HepG2 (cell line): ENCODE measurements around the gene MDP1. TPM values are rescaled to one million over a fixed set of nuclear protein-coding genes. Genes with fewer than 3 reads are reported as not detected.
A peak's percentile ranks its signal among the peaks of the same experiment; 100 is the strongest.

ENCODE experiments used
- ATAC-seq: fragments of 200-7000 bp; cut with Tn5 transposase; 3 replicates; pipeline ENCODE4 v1.9.1; 2020; ENCODE audit warnings: mild to moderate bottlenecking, moderate library complexity
- BruUV-seq: library from RNA; stranded (reverse); fragments of 400-500 nt; replicated peaks from 2 replicates; lab custom pipeline; 2021; lab: Mats Ljungman, UMichigan
- CTCF ChIA-PET: fragments of 300-600 bp; formaldehyde crosslinking; extraction: SDS; loops from one replicate; lab custom pipeline; 2021; ENCODE audit warnings: low total read pairs, inconsistent platforms, low intra/inter-chr PET ratio; lab: Yijun Ruan, JAX
- POLR2A ChIA-PET: fragments of 350-600 bp; sonication (Branson Sonifier 250); formaldehyde crosslinking; loops from one replicate; lab custom pipeline; 2020; ENCODE audit warnings: antibody characterized with exemption, inconsistent platforms; lab: Yijun Ruan, JAX
- DNase-seq: peaks from one replicate; pipeline ENCODE4 v3.0.0-alpha.2; 2015; ENCODE audit warnings: low spot score
- FAIRE-seq: peaks from 3 replicates; lab custom pipeline; 2011; peaks lifted over from hg19 to GRCh38; lab: Jason Lieb, UNC
- H2AFZ ChIP-seq: one replicate; pipeline ENCODE4 v1.6.1; 2011; ENCODE audit warnings: low read length, inconsistent platforms
- H3K27ac ChIP-seq: fragments of 300-600 bp; 3 replicates; pipeline ENCODE4 v1.8.0; 2011; ENCODE audit warnings: mixed run types, mild to moderate bottlenecking, mixed read lengths, low read length, inconsistent platforms; ENCODE audit not compliant: insufficient read depth; ENCODE audit errors: extremely low read length
- H3K27me3 ChIP-seq, 2 experiments: fragments of 200-600 bp in 1 of 2; 2 replicates in 1 of 2; 3 replicates in 1 of 2; pipeline versions ENCODE4 v1.6.0 to v1.8.0; 2011; ENCODE audit warnings: low read length in 2 of 2, mild to moderate bottlenecking in 2 of 2, moderate library complexity in 2 of 2, inconsistent platforms in 1 of 2; ENCODE audit not compliant: insufficient read depth in 2 of 2, control insufficient read depth in 1 of 2
- H3K36me3 ChIP-seq, 2 experiments: fragments of 200-600 bp in 1 of 2; replicated peaks in 1 of 2; 2 replicates in 1 of 2; 3 replicates in 1 of 2; pipeline versions ENCODE4 v1.5.1 to v1.8.0; 2011; ENCODE audit warnings: low read length in 2 of 2, inconsistent platforms in 1 of 2; ENCODE audit not compliant: insufficient read depth in 2 of 2, control insufficient read depth in 1 of 2
- H3K4me1 ChIP-seq: 2 replicates; pipeline ENCODE4 v1.5.1; 2012; ENCODE audit warnings: low read length, inconsistent platforms; ENCODE audit not compliant: insufficient read depth
- H3K4me2 ChIP-seq: 2 replicates; pipeline ENCODE4 v1.6.0; 2011; ENCODE audit warnings: low read depth, low read length, inconsistent platforms
- H3K4me3 ChIP-seq, 3 experiments: fragments of 200-600 bp in 1 of 3; sonication (generic), shearing (Covaris generic) in 1 of 3; replicated peaks in 1 of 3; 2 replicates each; pipeline ENCODE4 v1.5.1; 2011 to 2016; ENCODE audit warnings: low read length in 3 of 3, inconsistent platforms in 2 of 3, low read depth in 2 of 3, mild to moderate bottlenecking in 2 of 3, control low read depth in 1 of 3, mixed read lengths in 1 of 3; ENCODE audit not compliant: insufficient read depth in 1 of 3
- H3K79me2 ChIP-seq: one replicate; pipeline ENCODE4 v1.6.1; 2011; ENCODE audit warnings: low read length, inconsistent platforms; ENCODE audit not compliant: insufficient read depth
- H3K9ac ChIP-seq: 2 replicates; pipeline ENCODE4 v1.6.0; 2011; ENCODE audit warnings: mild to moderate bottlenecking, low read depth, low read length, inconsistent platforms; ENCODE audit not compliant: insufficient read depth
- H3K9me3 ChIP-seq: 2 replicates; pipeline ENCODE4 v1.5.1; 2012; ENCODE audit warnings: mild to moderate bottlenecking, low read length
- H4K20me1 ChIP-seq: 2 replicates; pipeline ENCODE4 v1.6.0; 2011; ENCODE audit warnings: inconsistent platforms, mild to moderate bottlenecking, low read length, moderate library complexity; ENCODE audit not compliant: insufficient read depth
- IRX3 ChIP-seq: sonication (generic); formaldehyde crosslinking; IDR thresholded peaks from 2 replicates; pipeline ENCODE4 v1.8.1; 2023; ENCODE audit warnings: mild to moderate bottlenecking, low read depth, missing genetic modification reagents, borderline replicate concordance
- NFRKB ChIP-seq: fragments of 450-650 bp; IDR thresholded peaks from 2 replicates; pipeline ENCODE4 v1.6.1; 2017
- RFXANK ChIP-seq: IDR thresholded peaks from 2 replicates; pipeline ENCODE4 v1.6.1; 2016
- RFXAP ChIP-seq: sonication (generic); formaldehyde crosslinking; IDR thresholded peaks from 2 replicates; pipeline ENCODE4 v1.4.0; 2020; ENCODE audit warnings: missing genetic modification reagents, borderline replicate concordance
- SOX13 ChIP-seq, 3 experiments: fragments of 450-650 bp in 1 of 3; sonication (generic) in 1 of 3; formaldehyde crosslinking in 1 of 3; IDR thresholded peaks in 2 of 3; conservative IDR thresholded peaks in 1 of 3; 2 replicates each; pipeline versions ENCODE4 v1.5.0 to v1.6.1; 2016 to 2020; ENCODE audit warnings: antibody characterized with exemption in 1 of 3, mild to moderate bottlenecking in 1 of 3, missing compliant biosample characterization in 1 of 3, missing genetic modification reagents in 1 of 3, moderate library complexity in 1 of 3
- U2AF2 ChIP-seq: fragments of 200-400 bp; formaldehyde crosslinking; IDR thresholded peaks from 2 replicates; pipeline ENCODE4 v1.6.1; 2017; ENCODE audit warnings: low read depth, mild to moderate bottlenecking, low read length
- ZC3H4 ChIP-seq: sonication (generic); formaldehyde crosslinking; IDR thresholded peaks from 2 replicates; pipeline ENCODE4 v1.4.0; 2020; ENCODE audit warnings: missing genetic modification reagents, borderline replicate concordance
- ZNF180 ChIP-seq: sonication (generic); formaldehyde crosslinking; IDR thresholded peaks from 2 replicates; pipeline ENCODE4 v1.4.0; 2020; ENCODE audit warnings: low read depth, missing genetic modification reagents, borderline replicate concordance
- ZNF501 ChIP-seq: sonication (generic); formaldehyde crosslinking; IDR thresholded peaks from 2 replicates; pipeline ENCODE4 v1.5.1; 2020; ENCODE audit warnings: mild to moderate bottlenecking, moderate library complexity, missing genetic modification reagents
- ZNF572 ChIP-seq: sonication (generic); formaldehyde crosslinking; IDR thresholded peaks from 2 replicates; pipeline ENCODE4 v1.5.1; 2020; ENCODE audit warnings: mild to moderate bottlenecking, missing genetic modification reagents
- ZNF660 ChIP-seq: sonication (generic); formaldehyde crosslinking; IDR thresholded peaks from 2 replicates; pipeline ENCODE4 v1.5.1; 2020; ENCODE audit warnings: mild to moderate bottlenecking, low read depth, missing genetic modification reagents, borderline replicate concordance
- ZNF720 ChIP-seq: sonication (generic); formaldehyde crosslinking; IDR thresholded peaks from 2 replicates; pipeline ENCODE4 v1.4.0; 2020; ENCODE audit warnings: missing genetic modification reagents
- ZSCAN31 ChIP-seq: sonication (generic); formaldehyde crosslinking; IDR thresholded peaks from 2 replicates; pipeline ENCODE4 v1.5.0; 2020; ENCODE audit warnings: low read depth, mild to moderate bottlenecking, missing genetic modification reagents
- WGBS: methylation state at CpG from one replicate; pipeline ENCODE4 v1.1.6; 2017; ENCODE audit warnings: low lambda C conversion rate; 5-methylcytosine and 5-hydroxymethylcytosine counted together
- in situ Hi-C: cut with HindIII; loops from 2 replicates; pipeline ENCODE4 v1.10.0; 2017; ENCODE audit warnings: low pct_unique_long_range_greater_than_20kb; ENCODE audit not compliant: extremely low pct_ligation_motif_present
- intact Hi-C: fragments of 100-400 bp; cut with micrococcal nuclease; formaldehyde crosslinking; loops from one replicate; pipeline ENCODE4 v1.10.0; 2022; ENCODE audit not compliant: unreplicated experiment
- polyA plus RNA-seq, 8 experiments: library from polyadenylated mRNA; depleted of rRNA in 3 of 8; stranded (reverse) in 7 of 8; unstranded in 1 of 8; fragments of >200 nt; fragmentation: Illumina TruSeq in 4 of 8; extraction: Trizol in 4 of 8; gene quantifications; 2 replicates each; pipeline versions ENCODE4 v1.2.1 to v1.2.3, GENCODE V29; 2011 to 2016; ENCODE audit warnings: low read depth in 4 of 8, missing spikeins in 1 of 8, mixed read lengths in 1 of 8; ENCODE audit not compliant: insufficient read depth in 1 of 8
- total RNA-seq, 5 experiments: library from RNA; depleted of rRNA; stranded (reverse); fragments of >200 nt; fragmentation: Illumina TruSeq; extraction: Trizol; gene quantifications; 2 replicates each; pipeline ENCODE4 v1.2.3, GENCODE V29; 2016; ENCODE audit warnings: low read depth in 1 of 5
- TF ChIP-seq, protein P1 (sequence below): sonication (generic); formaldehyde crosslinking; IDR thresholded peaks from 2 replicates; pipeline ENCODE4 v1.4.0; 2020; ENCODE audit warnings: missing genetic modification reagents
- TF ChIP-seq, protein P2 (sequence below): sonication (generic); formaldehyde crosslinking; IDR thresholded peaks from 2 replicates; pipeline ENCODE4 v1.4.0; 2020; ENCODE audit warnings: missing genetic modification reagents

Gene MDP1
- total and polyA plus RNA-seq, 2 of the 13 experiments (the other 11 are each of a cell fraction or from before 2014, with no cell fraction given), result 44.1 to 48.7 TPM

DNA sequence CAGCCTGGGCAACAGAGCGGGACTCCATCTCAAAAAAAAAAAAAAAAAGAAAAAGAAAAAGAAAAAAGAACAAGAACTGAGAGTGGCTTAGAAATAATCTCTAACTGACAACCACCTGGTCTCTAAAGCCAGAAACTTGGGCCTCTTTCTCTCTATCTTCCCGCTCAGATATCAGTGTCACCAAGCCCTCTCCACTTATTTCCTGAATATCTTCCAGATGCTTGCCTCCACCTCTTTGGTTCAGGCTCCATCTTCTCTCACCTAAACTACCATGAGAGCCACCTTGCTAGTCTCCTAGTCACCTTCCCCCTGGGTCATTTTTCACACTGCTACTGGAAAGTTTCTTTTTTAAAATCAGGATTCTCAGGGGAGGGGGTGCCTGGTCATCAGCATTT is 18.8 kb downstream of the MDP1 start (continued):
- TF ChIP-seq SOX13 (IDR thresholded peaks at IDR 0.05) (0 out of 2 replicates have a peak, but pooled peaks have one; percentile 22), SOX13 (CRISPR knock-in tag; conservative IDR thresholded peaks at IDR 0.05 in 1 of 2, IDR thresholded peaks at IDR 0.05 in 1 of 2) (no peak), ZNF660 (CRISPR knock-in tag) (no peak), ZC3H4 (CRISPR knock-in tag) (no peak), ZNF720 (no peak), ZNF501 (CRISPR knock-in tag) (0 out of 2 replicates have a peak, but pooled peaks have one; percentile 8), IRX3 (CRISPR knock-in tag) (no peak)

DNA sequence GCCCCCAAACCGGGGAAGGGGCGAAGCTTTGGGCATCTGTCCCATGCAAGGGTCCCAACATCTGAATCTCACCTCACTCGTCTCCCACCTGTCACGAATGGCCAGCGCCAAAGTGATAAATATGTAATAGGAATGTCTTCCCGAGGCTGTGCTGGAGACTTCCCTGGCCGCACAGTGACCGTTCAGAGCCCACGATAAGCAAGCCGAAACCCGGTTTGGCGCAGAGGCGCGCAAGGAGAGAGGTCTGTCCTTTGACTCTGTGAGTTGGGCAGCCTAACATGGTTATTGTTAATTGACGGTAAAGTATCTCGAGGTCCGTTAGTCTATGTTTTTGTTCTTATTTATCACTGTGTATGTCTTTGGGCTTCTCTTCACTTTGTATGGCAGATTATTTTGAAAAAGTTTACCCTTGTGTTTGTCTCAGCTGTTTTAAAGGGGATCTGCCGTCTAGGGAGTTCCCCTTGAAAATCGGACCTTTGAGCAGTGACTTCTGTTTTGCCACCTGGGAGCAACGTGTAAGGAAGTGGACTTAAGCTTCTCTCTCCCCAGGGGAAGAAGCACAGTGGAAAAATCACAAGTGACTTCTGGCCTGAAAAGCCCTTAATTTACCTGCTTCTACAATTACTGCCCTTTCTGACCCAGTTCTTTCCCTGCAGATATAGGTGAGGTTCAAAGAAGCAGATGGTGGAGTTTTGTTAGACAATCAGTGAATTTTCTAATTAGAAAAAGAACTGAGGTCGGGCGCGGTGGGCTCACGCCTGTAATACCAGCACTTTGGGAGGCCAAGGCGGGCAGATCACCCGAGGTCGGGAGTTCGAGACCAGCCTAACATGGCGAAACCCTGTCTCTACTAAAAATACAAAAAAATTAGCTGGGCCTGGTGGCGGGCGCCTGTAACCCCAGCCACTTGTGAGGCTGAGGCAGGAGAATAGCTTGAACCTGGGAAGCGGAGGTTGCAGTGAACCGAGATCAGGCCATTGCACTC is 19.5 kb downstream of the MDP1 start:
- ChIA-PET CTCF (interaction anchor here (0.8 to 0.9 kb wide), 2 partner anchors 46 to 75 kb away, joined by 3 to 4 read pairs; partner anchors contain the start of genes RABGGTA and TINF2), POLR2A (interaction anchor here (0.9 to 4.3 kb wide), 40 partner anchors 9 to 1189 kb away, joined by 3 to 230 read pairs (median 6); partner anchors contain the start of genes CARMIL3, CHMP4A, CIDEB and DCAF11)
- Histone ChIP-seq H3K9ac (peak overlapping the region; percentile 97), H2AFZ (no peak overlapping the region), H3K36me3 (peaks cover 15 to 20% of the 10 kb centered on the region in 2 experiments; a peak in 4 of 5 replicates), H3K27ac (peak overlapping the region; percentile 84), H3K4me1 (peaks cover 65% of the 10 kb centered on the region), H3K4me2 (peak overlapping the region; percentile 99), H3K79me2 (peaks cover 43% of the 10 kb centered on the region), H3K27me3 (no peaks in the 10 kb centered on the region; a peak in 1 of 5 replicates), H3K4me3 (peak overlapping the region; percentile 79 to 91 (median 85)), H4K20me1 (no peaks in the 10 kb centered on the region), H3K9me3 (no peaks in the 10 kb centered on the region)
- WGBS, result 31% methylated on average over 33 of the region's 33 CpGs
- intact Hi-C loops (loop anchor here (1.0 kb wide), 1 partner anchor 17 kb away; the partner anchor contains the start of gene CHMP4A), in situ Hi-C loops (no loop called here)
- DNase-seq (peak; percentile 67), FAIRE-seq (peak; percentile 55), ATAC-seq (peak; percentile 56)
- TSS peak; percentile 85 for BruUV-seq
- TF ChIP-seq, protein P1, sequence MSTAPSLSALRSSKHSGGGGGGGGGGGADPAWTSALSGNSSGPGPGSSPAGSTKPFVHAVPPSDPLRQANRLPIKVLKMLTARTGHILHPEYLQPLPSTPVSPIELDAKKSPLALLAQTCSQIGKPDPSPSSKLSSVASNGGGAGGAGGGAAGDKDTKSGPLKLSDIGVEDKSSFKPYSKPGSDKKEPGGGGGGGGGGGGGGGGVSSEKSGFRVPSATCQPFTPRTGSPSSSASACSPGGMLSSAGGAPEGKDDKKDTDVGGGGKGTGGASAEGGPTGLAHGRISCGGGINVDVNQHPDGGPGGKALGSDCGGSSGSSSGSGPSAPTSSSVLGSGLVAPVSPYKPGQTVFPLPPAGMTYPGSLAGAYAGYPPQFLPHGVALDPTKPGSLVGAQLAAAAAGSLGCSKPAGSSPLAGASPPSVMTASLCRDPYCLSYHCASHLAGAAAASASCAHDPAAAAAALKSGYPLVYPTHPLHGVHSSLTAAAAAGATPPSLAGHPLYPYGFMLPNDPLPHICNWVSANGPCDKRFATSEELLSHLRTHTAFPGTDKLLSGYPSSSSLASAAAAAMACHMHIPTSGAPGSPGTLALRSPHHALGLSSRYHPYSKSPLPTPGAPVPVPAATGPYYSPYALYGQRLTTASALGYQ (CRISPR knock-in tag), result no peak
- TF ChIP-seq U2AF2, result no peak; the same call in 1 of the 2 replicates
- no peak for TF ChIP-seq ZSCAN31
- no peak for TF ChIP-seq ZNF180 (CRISPR knock-in tag)
- TF ChIP-seq RFXAP (CRISPR knock-in tag), result no peak
- TF ChIP-seq ZNF572 (CRISPR knock-in tag), result no peak
- no peak for TF ChIP-seq RFXANK (CRISPR knock-in tag)
- TF ChIP-seq, protein P2, sequence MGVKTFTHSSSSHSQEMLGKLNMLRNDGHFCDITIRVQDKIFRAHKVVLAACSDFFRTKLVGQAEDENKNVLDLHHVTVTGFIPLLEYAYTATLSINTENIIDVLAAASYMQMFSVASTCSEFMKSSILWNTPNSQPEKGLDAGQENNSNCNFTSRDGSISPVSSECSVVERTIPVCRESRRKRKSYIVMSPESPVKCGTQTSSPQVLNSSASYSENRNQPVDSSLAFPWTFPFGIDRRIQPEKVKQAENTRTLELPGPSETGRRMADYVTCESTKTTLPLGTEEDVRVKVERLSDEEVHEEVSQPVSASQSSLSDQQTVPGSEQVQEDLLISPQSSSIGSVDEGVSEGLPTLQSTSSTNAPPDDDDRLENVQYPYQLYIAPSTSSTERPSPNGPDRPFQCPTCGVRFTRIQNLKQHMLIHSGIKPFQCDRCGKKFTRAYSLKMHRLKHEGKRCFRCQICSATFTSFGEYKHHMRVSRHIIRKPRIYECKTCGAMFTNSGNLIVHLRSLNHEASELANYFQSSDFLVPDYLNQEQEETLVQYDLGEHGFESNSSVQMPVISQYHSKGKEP (CRISPR knock-in tag), result no peak
- TF ChIP-seq NFRKB, result no peak
